GM12874 (cell line): ENCODE measurements around the gene SULT1C3.

Experiments used
- TF ChIP-seq, protein P1 (sequence below): IDR thresholded peaks from 2 replicates; pipeline ENCODE4 v1.5.1; 2011; ENCODE audit warnings: low read depth, mild to moderate bottlenecking, control low read depth, low read length, moderate library complexity; ENCODE audit not compliant: insufficient read depth

The SULT1C3 gene

DNA sequence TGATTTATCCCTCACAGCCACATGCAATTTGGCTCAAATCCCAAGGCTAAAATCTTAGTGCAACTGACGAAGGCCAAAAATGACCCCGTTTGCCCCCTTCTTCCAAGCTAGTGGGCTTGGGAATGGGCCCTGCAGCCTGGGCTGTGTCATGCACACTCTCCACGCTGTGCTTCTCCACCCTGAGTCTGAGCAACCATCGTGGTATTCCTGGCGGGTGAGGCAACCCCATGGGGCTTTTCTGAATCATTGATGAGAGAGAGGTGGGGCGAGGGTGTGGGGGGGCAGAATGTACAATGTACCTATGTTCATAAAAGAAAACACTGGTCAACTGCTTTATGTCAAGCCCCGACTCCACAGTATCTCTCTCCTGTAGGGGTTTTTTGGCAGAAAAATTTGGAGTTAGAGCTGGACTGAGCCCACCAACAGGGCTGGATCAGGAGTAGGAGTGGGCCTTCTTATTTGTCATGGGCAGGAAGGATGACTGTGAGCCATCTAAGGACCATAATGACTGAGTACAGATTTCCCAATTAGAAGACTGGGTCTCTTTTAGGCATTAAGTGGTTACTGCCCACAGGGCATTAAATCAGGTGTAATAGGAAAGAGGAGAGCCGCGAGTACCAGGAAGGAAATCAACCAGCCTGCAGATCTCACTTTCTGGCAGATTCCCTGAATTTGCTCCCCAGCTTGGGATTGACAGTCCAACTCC lies 57.8 kb downstream of the SULT1C3 start:
- TF ChIP-seq, protein P1, sequence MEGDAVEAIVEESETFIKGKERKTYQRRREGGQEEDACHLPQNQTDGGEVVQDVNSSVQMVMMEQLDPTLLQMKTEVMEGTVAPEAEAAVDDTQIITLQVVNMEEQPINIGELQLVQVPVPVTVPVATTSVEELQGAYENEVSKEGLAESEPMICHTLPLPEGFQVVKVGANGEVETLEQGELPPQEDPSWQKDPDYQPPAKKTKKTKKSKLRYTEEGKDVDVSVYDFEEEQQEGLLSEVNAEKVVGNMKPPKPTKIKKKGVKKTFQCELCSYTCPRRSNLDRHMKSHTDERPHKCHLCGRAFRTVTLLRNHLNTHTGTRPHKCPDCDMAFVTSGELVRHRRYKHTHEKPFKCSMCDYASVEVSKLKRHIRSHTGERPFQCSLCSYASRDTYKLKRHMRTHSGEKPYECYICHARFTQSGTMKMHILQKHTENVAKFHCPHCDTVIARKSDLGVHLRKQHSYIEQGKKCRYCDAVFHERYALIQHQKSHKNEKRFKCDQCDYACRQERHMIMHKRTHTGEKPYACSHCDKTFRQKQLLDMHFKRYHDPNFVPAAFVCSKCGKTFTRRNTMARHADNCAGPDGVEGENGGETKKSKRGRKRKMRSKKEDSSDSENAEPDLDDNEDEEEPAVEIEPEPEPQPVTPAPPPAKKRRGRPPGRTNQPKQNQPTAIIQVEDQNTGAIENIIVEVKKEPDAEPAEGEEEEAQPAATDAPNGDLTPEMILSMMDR: no peak

DNA sequence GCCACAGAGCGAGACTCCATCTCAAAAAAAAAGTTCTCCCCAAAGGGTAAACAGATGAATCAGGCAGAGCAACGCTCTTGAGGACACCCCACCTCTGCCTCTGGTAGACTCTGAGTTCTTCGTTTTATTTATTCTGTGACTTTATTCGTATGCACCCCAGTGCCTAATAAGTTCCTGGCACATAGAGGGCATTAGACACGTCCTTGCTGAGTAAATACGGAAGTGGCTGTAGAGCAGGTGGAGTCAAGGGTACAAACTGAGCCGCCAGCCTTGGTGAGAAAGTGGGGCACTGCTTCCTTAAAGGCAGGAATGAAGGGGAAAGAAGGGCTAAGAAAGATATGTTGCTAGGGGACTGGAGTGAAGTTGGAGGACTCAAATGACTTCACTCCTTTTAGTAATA lies 61.8 kb downstream of the SULT1C3 start:
- TF ChIP-seq, protein P1: no peak

DNA sequence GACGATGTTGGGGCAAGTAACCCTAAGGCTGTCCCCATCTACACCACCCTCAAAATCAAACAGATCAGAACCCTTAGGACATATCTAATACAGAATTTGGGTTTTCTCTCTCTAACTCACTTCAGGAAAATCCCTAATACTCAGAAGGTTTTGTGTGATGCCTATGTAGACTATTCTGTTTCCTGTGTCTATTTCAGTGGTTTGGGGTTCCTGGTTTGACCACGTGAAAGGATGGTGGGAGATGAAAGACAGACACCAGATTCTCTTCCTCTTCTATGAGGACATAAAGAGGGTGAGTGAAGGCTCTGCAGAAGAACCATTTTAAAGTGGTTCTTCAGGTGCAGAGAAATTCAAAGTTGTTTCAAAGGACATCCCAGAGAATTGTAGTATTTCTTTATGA lies 65.2 kb downstream of the SULT1C3 start:
- TF ChIP-seq, protein P1: no peak

DNA sequence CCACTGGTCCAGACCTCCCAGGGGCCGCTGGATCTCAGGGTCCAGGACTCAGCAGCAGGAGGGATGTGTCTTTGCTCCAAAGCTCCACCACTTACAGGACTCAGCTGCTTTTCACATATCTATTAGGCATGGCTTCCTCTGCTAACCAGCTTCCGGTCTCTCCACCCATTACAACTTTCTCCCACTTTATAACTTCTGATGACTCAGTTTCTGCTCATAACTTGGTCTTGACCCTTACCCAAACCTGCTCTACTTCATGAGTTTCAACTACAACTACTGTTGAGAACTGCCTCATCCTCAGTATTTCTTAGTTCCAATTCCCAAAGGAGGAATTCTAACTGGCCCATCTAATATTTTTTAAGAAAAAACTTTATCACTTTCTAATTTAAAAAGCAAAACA lies 66.1 kb downstream of the SULT1C3 start:
- TF ChIP-seq, protein P1: no peak

DNA sequence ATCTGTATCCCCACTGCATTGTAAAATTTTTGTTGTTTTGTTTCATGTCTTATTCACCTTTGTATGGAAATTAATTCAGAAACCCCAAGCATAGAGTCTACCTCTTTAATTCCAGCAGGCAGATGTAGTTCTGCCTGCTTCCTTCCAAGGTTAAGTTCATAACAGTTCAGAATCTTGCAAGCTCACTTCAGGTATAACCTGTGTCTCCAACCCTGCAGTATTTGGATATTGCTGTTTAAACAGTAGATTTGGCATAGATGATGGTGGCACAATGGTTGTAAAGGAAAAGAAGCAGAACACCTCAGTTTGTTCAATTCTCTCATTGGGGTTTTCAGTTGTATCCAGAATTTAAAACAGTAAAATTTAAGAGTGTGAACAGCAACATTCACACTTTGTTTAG lies 70.1 kb downstream of the SULT1C3 start:
- TF ChIP-seq, protein P1: no peak
